H9 (cell line): Measurements from ENCODE around the gene SAMHD1. TPM values are rescaled to one million over a fixed set of nuclear protein-coding genes. Genes with fewer than 3 reads are reported as not detected.

ENCODE experiments used
- DNase-seq: peaks from one replicate; pipeline ENCODE4 v3.0.0-alpha.2; 2017
- H2AFZ ChIP-seq: one replicate; pipeline ENCODE4 v1.6.1; 2013; ENCODE audit warnings: mild to moderate bottlenecking, low read length, control low read depth, moderate library complexity
- H2AK5ac ChIP-seq: 2 replicates; pipeline ENCODE4 v1.6.1; 2013; ENCODE audit warnings: low read length, control low read depth, mixed read lengths; ENCODE audit not compliant: insufficient read length
- H2BK120ac ChIP-seq: one replicate; pipeline ENCODE4 v1.6.1; 2013; ENCODE audit warnings: low read depth, mild to moderate bottlenecking, low read length, control low read depth, inconsistent platforms; ENCODE audit not compliant: poor library complexity, severe bottlenecking
- H2BK12ac ChIP-seq: 2 replicates; pipeline ENCODE4 v1.6.1; 2013; ENCODE audit warnings: low read length, control low read depth, mixed read lengths, low read depth; ENCODE audit not compliant: insufficient read length
- H2BK15ac ChIP-seq: 2 replicates; pipeline ENCODE4 v1.6.1; 2013; ENCODE audit warnings: low read depth, low read length, control low read depth
- H2BK20ac ChIP-seq: one replicate; pipeline ENCODE4 v1.6.1; 2013; ENCODE audit warnings: low read depth, mild to moderate bottlenecking, low read length, control low read depth, inconsistent platforms; ENCODE audit not compliant: poor library complexity, severe bottlenecking
- H2BK5ac ChIP-seq: 2 replicates; pipeline ENCODE4 v1.6.1; 2013; ENCODE audit warnings: low read length, control low read depth, mixed read lengths; ENCODE audit not compliant: insufficient read length
- H3K14ac ChIP-seq: 2 replicates; pipeline ENCODE4 v1.6.1; 2013; ENCODE audit warnings: low read length, control low read depth; ENCODE audit not compliant: insufficient read depth
- H3K18ac ChIP-seq: 2 replicates; pipeline ENCODE4 v1.6.1; 2013; ENCODE audit warnings: low read depth, mild to moderate bottlenecking, mixed read lengths, low read length, control low read depth; ENCODE audit not compliant: insufficient read length
- H3K23ac ChIP-seq: 2 replicates; pipeline ENCODE4 v1.6.1; 2013; ENCODE audit warnings: low read length, control low read depth, mixed read lengths, low read depth; ENCODE audit not compliant: insufficient read length
- H3K23me2 ChIP-seq: 2 replicates; pipeline ENCODE4 v1.6.1; 2013; ENCODE audit warnings: low read depth, mild to moderate bottlenecking, mixed read lengths, low read length, control low read depth; ENCODE audit not compliant: insufficient read length, poor library complexity, severe bottlenecking
- H3K27ac ChIP-seq: 2 replicates; pipeline ENCODE4 v1.5.1; 2013; ENCODE audit warnings: low read length, control low read depth, mixed read lengths, low read depth; ENCODE audit not compliant: insufficient read length
- H3K27me3 ChIP-seq: 2 replicates; pipeline ENCODE4 v1.6.1; 2013; ENCODE audit warnings: low read length, control low read depth, inconsistent platforms; ENCODE audit not compliant: insufficient read depth
- H3K4ac ChIP-seq: 2 replicates; pipeline ENCODE4 v1.6.1; 2013; ENCODE audit warnings: low read depth, mild to moderate bottlenecking, control low read depth, inconsistent platforms, low read length, moderate library complexity
- H3K4me1 ChIP-seq: 2 replicates; pipeline ENCODE4 v1.6.1; 2013; ENCODE audit warnings: low read length, control low read depth, inconsistent platforms; ENCODE audit not compliant: insufficient read depth
- H3K4me2 ChIP-seq: 2 replicates; pipeline ENCODE4 v1.6.1; 2013; ENCODE audit warnings: low read length, control low read depth, mixed read lengths; ENCODE audit not compliant: insufficient read length, insufficient read depth
- H3K56ac ChIP-seq: 2 replicates; pipeline ENCODE4 v1.6.1; 2013; ENCODE audit warnings: low read depth, mild to moderate bottlenecking, mixed read lengths, low read length, control low read depth; ENCODE audit not compliant: insufficient read length
- H3K79me1 ChIP-seq: 2 replicates; pipeline ENCODE4 v1.6.1; 2013; ENCODE audit warnings: low read depth, mild to moderate bottlenecking, moderate library complexity, low read length, control low read depth, inconsistent platforms; ENCODE audit not compliant: insufficient read depth, poor library complexity, severe bottlenecking
- H3K79me2 ChIP-seq: 2 replicates; pipeline ENCODE4 v1.6.1; 2013; ENCODE audit warnings: low read length, control low read depth, inconsistent platforms; ENCODE audit not compliant: insufficient read depth
- H3K9ac ChIP-seq: 2 replicates; pipeline ENCODE4 v1.6.1; 2013; ENCODE audit warnings: low read length, control low read depth, mixed read lengths; ENCODE audit not compliant: insufficient read length; ENCODE audit errors: extremely low read depth
- H3K9me3 ChIP-seq: one replicate; pipeline ENCODE4 v1.6.1; 2013; ENCODE audit warnings: low read depth, low read length, inconsistent platforms; ENCODE audit not compliant: control insufficient read depth
- H3T11ph ChIP-seq: one replicate; pipeline ENCODE4 v1.6.1; 2013; ENCODE audit warnings: mild to moderate bottlenecking, low read length, control low read depth, inconsistent platforms
- H4K20me1 ChIP-seq: one replicate; pipeline ENCODE4 v1.6.1; 2013; ENCODE audit not compliant: control insufficient read depth, insufficient read length, insufficient read depth
- H4K5ac ChIP-seq: 2 replicates; pipeline ENCODE4 v1.6.1; 2013; ENCODE audit warnings: low read depth, mild to moderate bottlenecking, mixed read lengths, low read length, control low read depth; ENCODE audit not compliant: insufficient read length
- H4K8ac ChIP-seq: replicated peaks from 2 replicates; pipeline ENCODE4 v1.6.1; 2013; ENCODE audit warnings: low read length, control low read depth, mixed read lengths, low read depth; ENCODE audit not compliant: insufficient read length
- H4K91ac ChIP-seq: 2 replicates; pipeline ENCODE4 v1.6.1; 2013; ENCODE audit warnings: low read depth, mild to moderate bottlenecking, moderate library complexity, mixed read lengths, low read length, control low read depth; ENCODE audit not compliant: insufficient read length
- H3K27ac Mint-ChIP-seq, 3 experiments: 2 replicates in 2 of 3; 3 replicates in 1 of 3; pipeline ENCODE4 v1.8.0; 2020 to 2021; ENCODE audit warnings: mixed read lengths in 3 of 3, mild to moderate bottlenecking in 1 of 3, moderate library complexity in 1 of 3
- H3K27me3 Mint-ChIP-seq: 2 replicates; pipeline ENCODE4 v1.8.0; 2021; ENCODE audit warnings: low read depth, mild to moderate bottlenecking, moderate library complexity, mixed read lengths
- H3K36me3 Mint-ChIP-seq, 3 experiments: 2 replicates in 2 of 3; 3 replicates in 1 of 3; pipeline ENCODE4 v1.8.0; 2020 to 2021; ENCODE audit warnings: low read depth in 3 of 3, mixed read lengths in 3 of 3; ENCODE audit not compliant: insufficient read depth in 1 of 3
- H3K4me1 Mint-ChIP-seq, 2 experiments: 2 replicates each; pipeline ENCODE4 v1.8.0; 2020; ENCODE audit warnings: mixed read lengths in 2 of 2
- H3K4me3 Mint-ChIP-seq, 2 experiments: 2 replicates in 1 of 2; 3 replicates in 1 of 2; pipeline ENCODE4 v1.8.0; 2020 to 2021; ENCODE audit warnings: mild to moderate bottlenecking in 2 of 2, mixed read lengths in 2 of 2, moderate library complexity in 1 of 2
- H3K9me3 Mint-ChIP-seq, 2 experiments: 2 replicates in 1 of 2; 3 replicates in 1 of 2; pipeline ENCODE4 v1.8.0; 2020; ENCODE audit warnings: mild to moderate bottlenecking in 2 of 2, mixed read lengths in 2 of 2, moderate library complexity in 1 of 2
- WGBS: extraction: QIAGEN DNeasy Blood & Tissue Kit; methylation state at CpG from one replicate; pipeline ENCODE4 v1.1.7; 2013; ENCODE audit warnings: missing lambda C conversion rate, low lambda C conversion rate, mixed read lengths; ENCODE audit not compliant: insufficient read length; ENCODE audit errors: extremely low coverage; 5-methylcytosine and 5-hydroxymethylcytosine counted together
- total RNA-seq: library from RNA; stranded (reverse); gene quantifications from 2 replicates; pipeline ENCODE4 v1.2.1, GENCODE V29; 2021
- TF ChIP-seq, protein P1 (sequence below): fragments of 200-600 bp; sonication (generic); conservative IDR thresholded peaks from 3 replicates; pipeline ENCODE4 v1.8.0; 2021; ENCODE audit warnings: antibody characterized with exemption, mild to moderate bottlenecking

Gene SAMHD1
- total RNA-seq, 1 experiment from 2014 or later = 53.1 TPM

DNA sequence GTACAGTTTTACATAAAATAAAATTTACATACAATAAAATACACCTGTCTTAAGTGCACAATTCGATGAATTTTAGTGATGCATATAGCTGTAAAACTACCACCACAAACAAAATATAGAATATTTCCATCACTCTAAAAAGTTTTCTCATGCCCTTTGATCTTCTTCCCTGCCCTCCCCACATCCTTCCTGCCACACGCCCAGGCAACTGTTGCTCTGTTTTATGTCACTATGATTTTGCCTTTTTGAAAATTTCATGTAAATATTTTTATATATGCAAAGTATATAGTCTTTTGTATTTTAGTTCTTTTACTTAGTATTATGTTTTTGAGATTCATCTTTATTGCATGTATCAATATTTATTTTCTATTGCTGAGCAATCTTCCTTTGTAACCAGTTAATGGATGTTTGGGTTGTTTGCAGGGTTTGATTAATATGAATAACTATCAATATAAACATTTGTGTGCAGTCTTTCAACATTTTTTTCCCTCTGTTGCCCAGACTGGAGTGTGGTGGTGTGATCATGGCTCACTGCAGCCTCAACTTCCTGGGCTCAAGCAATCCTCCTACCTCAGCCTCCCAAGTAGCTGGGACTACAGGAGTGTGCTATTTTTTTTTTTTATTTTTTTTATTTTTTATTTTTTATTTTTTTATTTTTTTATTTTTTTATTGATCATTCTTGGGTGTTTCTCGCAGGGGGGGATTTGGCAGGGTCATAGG, 23.8 kb upstream of the SAMHD1 start:
- Histone ChIP-seq H4K5ac (no peak overlapping the region), H3K27ac (no peak overlapping the region), H2BK5ac (no peak overlapping the region), H2BK12ac (no peak overlapping the region), H3K4ac (no peak overlapping the region), H2AFZ (no peak overlapping the region), H3K4me2 (no peak overlapping the region), H2BK20ac (no peak overlapping the region), H3K14ac (no peak overlapping the region), H2BK15ac (no peak overlapping the region), H3K4me1 (no peaks in the 10 kb centered on the region), H3K23me2 (no peaks in the 10 kb centered on the region), H3K9ac (no peak overlapping the region), H4K8ac (no peak overlapping the region), H3K18ac (no peak overlapping the region), H3T11ph (no peak overlapping the region), H3K56ac (no peak overlapping the region), H4K20me1 (no peaks in the 10 kb centered on the region), H3K9me3 (no peaks in the 10 kb centered on the region), H2AK5ac (no peak overlapping the region), H2BK120ac (no peak overlapping the region), H3K27me3 (no peaks in the 10 kb centered on the region), H3K23ac (no peak overlapping the region), H3K79me1 (no peaks in the 10 kb centered on the region), H3K79me2 (no peaks in the 10 kb centered on the region), H4K91ac (no peak overlapping the region)
- TF ChIP-seq, protein P1, sequence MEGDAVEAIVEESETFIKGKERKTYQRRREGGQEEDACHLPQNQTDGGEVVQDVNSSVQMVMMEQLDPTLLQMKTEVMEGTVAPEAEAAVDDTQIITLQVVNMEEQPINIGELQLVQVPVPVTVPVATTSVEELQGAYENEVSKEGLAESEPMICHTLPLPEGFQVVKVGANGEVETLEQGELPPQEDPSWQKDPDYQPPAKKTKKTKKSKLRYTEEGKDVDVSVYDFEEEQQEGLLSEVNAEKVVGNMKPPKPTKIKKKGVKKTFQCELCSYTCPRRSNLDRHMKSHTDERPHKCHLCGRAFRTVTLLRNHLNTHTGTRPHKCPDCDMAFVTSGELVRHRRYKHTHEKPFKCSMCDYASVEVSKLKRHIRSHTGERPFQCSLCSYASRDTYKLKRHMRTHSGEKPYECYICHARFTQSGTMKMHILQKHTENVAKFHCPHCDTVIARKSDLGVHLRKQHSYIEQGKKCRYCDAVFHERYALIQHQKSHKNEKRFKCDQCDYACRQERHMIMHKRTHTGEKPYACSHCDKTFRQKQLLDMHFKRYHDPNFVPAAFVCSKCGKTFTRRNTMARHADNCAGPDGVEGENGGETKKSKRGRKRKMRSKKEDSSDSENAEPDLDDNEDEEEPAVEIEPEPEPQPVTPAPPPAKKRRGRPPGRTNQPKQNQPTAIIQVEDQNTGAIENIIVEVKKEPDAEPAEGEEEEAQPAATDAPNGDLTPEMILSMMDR = no peak
- H3K4me3 Mint-ChIP-seq = no peak overlapping the region
- DNase-seq = no peak
- peaks cover 0 to 11% (median 0%) of the 10 kb centered on the region in 3 experiments; a peak in 2 of 7 replicates for H3K36me3 Mint-ChIP-seq
- H3K27me3 Mint-ChIP-seq = no peaks in the 10 kb centered on the region
- H3K27ac Mint-ChIP-seq = no peak overlapping the region
- peaks cover 0 to 4% of the 10 kb centered on the region in 2 experiments; a peak in 1 of 4 replicates for H3K4me1 Mint-ChIP-seq
- peaks cover 11 to 13% of the 10 kb centered on the region in 2 experiments; a peak in 4 of 5 replicates for H3K9me3 Mint-ChIP-seq
- no CpG with 5 or more reads among the region's 3 CpGs for WGBS
